Measurements from ENCODE around the gene MAGEC1. TPM values are rescaled to one million over a fixed set of nuclear protein-coding genes. Genes with fewer than 3 reads are reported as not detected.

MAGEC1 gene
- total RNA-seq, 4 donors from 2014 or later = not detected

GRCh38 chrX:141945426-141945825 is 41.7 kb downstream of the MAGEC1 start:
- no peak overlapping the region for H3K27ac ChIP-seq
- H3K9me3 ChIP-seq = no peaks in the 10 kb centered on the region
- TF ChIP-seq POLR2A (IDR thresholded peaks at IDR 0.05) (no peak), CTCF (IDR thresholded peaks at IDR 0.05) (no peak)
- no peak for DNase-seq
- no peaks in the 10 kb centered on the region for H3K36me3 ChIP-seq
- no peaks in the 10 kb centered on the region for H3K4me1 ChIP-seq
- intact Hi-C loops (cut with DNase I; ENCODE audit: low total_unique reads) = no loop called here
- no peaks in the 10 kb centered on the region for H3K27me3 ChIP-seq
- no peak overlapping the region for H3K4me3 ChIP-seq

- no peaks in the 10 kb centered on the region for H3K9me3 ChIP-seq
- H3K27me3 ChIP-seq = no peaks in the 10 kb centered on the region
- DNase-seq = no peak
- intact Hi-C loops (cut with DNase I; ENCODE audit: low total_unique reads) = no loop called here
- H3K36me3 ChIP-seq = no peaks in the 10 kb centered on the region
- H3K4me3 ChIP-seq = no peak overlapping the region
- H3K4me1 ChIP-seq = no peaks in the 10 kb centered on the region
- no peak for TF ChIP-seq POLR2A (IDR thresholded peaks at IDR 0.05)
- TF ChIP-seq CTCF (IDR thresholded peaks at IDR 0.05) = no peak
- no peak overlapping the region for H3K27ac ChIP-seq
These were observed 43.7 kb downstream of the MAGEC1 start for GRCh38 chrX:141947350-141947749.

- no peak for TF ChIP-seq POLR2A (IDR thresholded peaks at IDR 0.05)
- TF ChIP-seq CTCF (IDR thresholded peaks at IDR 0.05) = no peak
- no peak overlapping the region for H3K4me3 ChIP-seq
These were observed 48.9 kb downstream of the MAGEC1 start for GRCh38 chrX:141952603-141953002.

GRCh38 chrX:141958675-141959074 is 55.0 kb downstream of the MAGEC1 start:
- no peak for DNase-seq
- Histone ChIP-seq H3K4me1 (no peaks in the 10 kb centered on the region), H3K27ac (no peak overlapping the region), H3K27me3 (no peaks in the 10 kb centered on the region), H3K9me3 (no peaks in the 10 kb centered on the region), H3K36me3 (no peaks in the 10 kb centered on the region), H3K4me3 (no peak overlapping the region)
- intact Hi-C loops (cut with DNase I; ENCODE audit: low total_unique reads) = no loop called here
- no peak for TF ChIP-seq CTCF (IDR thresholded peaks at IDR 0.05)
- TF ChIP-seq POLR2A (IDR thresholded peaks at IDR 0.05) = no peak

More at GRCh38 chrX:141952603-141953002, 48.9 kb downstream of the MAGEC1 start:
- intact Hi-C loops (cut with DNase I; ENCODE audit: low total_unique reads) = no loop called here
- H3K9me3 ChIP-seq = no peaks in the 10 kb centered on the region
- no peaks in the 10 kb centered on the region for H3K36me3 ChIP-seq
- no peaks in the 10 kb centered on the region for H3K4me1 ChIP-seq
- H3K27ac ChIP-seq = no peak overlapping the region
- DNase-seq = no peak
- no peaks in the 10 kb centered on the region for H3K27me3 ChIP-seq

Other genes with a start within 250 kb of the MAGEC1 start
- gene SPANXD, start 205.2 kb upstream of the MAGEC1 start, total RNA-seq = not detected
- gene MAGEC3, start 65.6 kb upstream of the MAGEC1 start, total RNA-seq = under 1 TPM in 1 of 4 donors, not detected in 3; 0.70 TPM